MM.1S (cell line): ENCODE results near the gene MAP3K13.

Experiments used
- EZH2phosphoT487 ChIP-seq: fragments of 300-600 bp; sonication (generic); IDR thresholded peaks from 2 replicates; pipeline ENCODE4 v1.6.1; 2018; ENCODE audit warnings: antibody characterized with exemption, low read length
- TF ChIP-seq, protein P1 (sequence below): fragments of 300-600 bp; sonication (generic); IDR thresholded peaks from 2 replicates; pipeline ENCODE4 v1.5.1; 2016; ENCODE audit warnings: antibody characterized with exemption, low read length, mixed read lengths

DNA sequence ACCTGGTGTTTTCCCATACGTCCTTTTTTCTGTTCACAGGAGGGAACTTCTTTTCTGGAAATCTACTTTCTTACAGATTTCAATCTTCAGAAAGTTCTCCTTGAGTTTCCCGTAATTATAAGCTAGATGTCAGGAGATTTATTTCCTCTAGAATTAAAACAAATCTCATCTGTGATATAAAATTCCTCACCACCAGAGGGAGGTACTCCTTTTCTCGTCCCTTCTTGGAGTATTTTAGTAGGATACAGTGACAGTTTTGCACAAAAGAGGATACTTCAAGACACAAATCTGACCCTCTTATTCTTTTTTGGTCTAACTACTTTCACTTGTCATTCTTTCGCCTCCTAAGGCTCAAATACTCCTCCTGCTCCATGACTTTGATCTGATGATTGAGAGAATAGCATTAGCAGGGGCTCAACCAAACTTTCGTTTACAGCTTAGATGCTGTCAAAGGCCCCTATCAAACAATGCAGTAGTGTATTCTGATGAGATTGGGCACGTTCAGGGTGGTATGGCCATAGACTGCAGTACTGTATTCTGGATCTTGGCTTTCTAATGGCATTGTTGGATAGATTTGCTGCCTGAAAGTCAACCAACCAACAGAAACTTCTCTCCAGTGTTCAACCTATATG lies 97.9 kb downstream of the MAP3K13 start:
- TF ChIP-seq, protein P1, sequence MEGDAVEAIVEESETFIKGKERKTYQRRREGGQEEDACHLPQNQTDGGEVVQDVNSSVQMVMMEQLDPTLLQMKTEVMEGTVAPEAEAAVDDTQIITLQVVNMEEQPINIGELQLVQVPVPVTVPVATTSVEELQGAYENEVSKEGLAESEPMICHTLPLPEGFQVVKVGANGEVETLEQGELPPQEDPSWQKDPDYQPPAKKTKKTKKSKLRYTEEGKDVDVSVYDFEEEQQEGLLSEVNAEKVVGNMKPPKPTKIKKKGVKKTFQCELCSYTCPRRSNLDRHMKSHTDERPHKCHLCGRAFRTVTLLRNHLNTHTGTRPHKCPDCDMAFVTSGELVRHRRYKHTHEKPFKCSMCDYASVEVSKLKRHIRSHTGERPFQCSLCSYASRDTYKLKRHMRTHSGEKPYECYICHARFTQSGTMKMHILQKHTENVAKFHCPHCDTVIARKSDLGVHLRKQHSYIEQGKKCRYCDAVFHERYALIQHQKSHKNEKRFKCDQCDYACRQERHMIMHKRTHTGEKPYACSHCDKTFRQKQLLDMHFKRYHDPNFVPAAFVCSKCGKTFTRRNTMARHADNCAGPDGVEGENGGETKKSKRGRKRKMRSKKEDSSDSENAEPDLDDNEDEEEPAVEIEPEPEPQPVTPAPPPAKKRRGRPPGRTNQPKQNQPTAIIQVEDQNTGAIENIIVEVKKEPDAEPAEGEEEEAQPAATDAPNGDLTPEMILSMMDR, result peak; percentile 44
- no peak for TF ChIP-seq EZH2phosphoT487
